ENCODE measurements around the gene HEPACAM2.

Gene HEPACAM2

DNA sequence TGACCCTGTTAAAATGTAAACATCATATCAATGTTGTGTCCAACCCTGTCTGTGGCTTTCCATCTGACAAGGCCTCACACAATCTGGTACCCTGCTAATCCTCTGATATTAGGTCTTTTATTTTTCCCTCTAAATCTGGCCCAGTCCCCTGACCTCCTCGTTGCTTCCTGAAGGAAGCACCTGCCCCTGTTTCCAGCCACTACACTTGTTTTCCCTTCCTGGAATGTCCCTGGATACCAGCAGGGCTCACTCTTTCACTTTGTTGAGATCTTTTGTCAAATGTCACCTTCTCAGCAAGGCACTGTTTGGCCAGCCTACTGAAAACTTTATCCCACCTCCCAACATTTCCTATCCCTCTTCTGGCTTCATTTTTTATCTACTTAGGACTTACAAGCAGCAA lies 80.2 kb downstream of the HEPACAM2 start:
- no peaks in the 10 kb centered on the region for H3K27me3 ChIP-seq (ENCODE audit: control insufficient read depth in 1 of 2, insufficient read depth in 1 of 2, low read length in 2 of 2)
- no peak overlapping the region for H2AK5ac ChIP-seq (ENCODE audit: low read length, severe bottlenecking)
- no peak overlapping the region for H3K23ac ChIP-seq (ENCODE audit: low read length in 2 of 2)
- H3K14ac ChIP-seq (ENCODE audit: low read length in 2 of 2) = no peak overlapping the region
- H3K9ac ChIP-seq (ENCODE audit: low read length) = no peak overlapping the region
- H2BK12ac ChIP-seq (ENCODE audit: low read length in 2 of 2) = no peak overlapping the region
- no peak overlapping the region for H3K4me2 ChIP-seq (ENCODE audit: low read length, poor library complexity, severe bottlenecking)
- H3K18ac ChIP-seq (ENCODE audit: low read depth in 1 of 2, low read length in 2 of 2) = no peak overlapping the region
- no peak overlapping the region for H4K91ac ChIP-seq (ENCODE audit: low read length)
- DNase-seq = no peak
- no peak overlapping the region for H2BK120ac ChIP-seq (ENCODE audit: low read depth, low read length)
- no peak overlapping the region for H3K4ac ChIP-seq (ENCODE audit: low read depth in 1 of 2, low read length in 2 of 2)
- no peak overlapping the region for H3K4me3 ChIP-seq (ENCODE audit: insufficient read depth in 1 of 2, low read depth in 1 of 2, low read length in 2 of 2)
- peaks cover 3 to 49% of the 10 kb centered on the region in 2 experiments for H3K36me3 ChIP-seq (ENCODE audit: control insufficient read depth in 1 of 2, insufficient read depth in 2 of 2, low read depth in 1 of 2, low read length in 2 of 2)
- H3K4me1 ChIP-seq (ENCODE audit: control insufficient read depth, insufficient read depth, low read depth, low read length) = no peaks in the 10 kb centered on the region
- no peak overlapping the region for H2BK5ac ChIP-seq (ENCODE audit: low read depth, low read length, poor library complexity, severe bottlenecking)
- H2BK15ac ChIP-seq (ENCODE audit: low read depth, poor library complexity, severe bottlenecking) = no peak overlapping the region
- H3K9me3 ChIP-seq (ENCODE audit: control insufficient read depth, low read length) = no peaks in the 10 kb centered on the region
- H3K79me1 ChIP-seq (replicated peaks; ENCODE audit: low read length, poor library complexity, severe bottlenecking) = peaks cover 2% of the 10 kb centered on the region
- no peak overlapping the region for H4K8ac ChIP-seq (ENCODE audit: low read length)
- H2AFZ ChIP-seq (ENCODE audit: low read depth, low read length) = no peak overlapping the region
- no peak overlapping the region for H3K27ac ChIP-seq (ENCODE audit: low read length, poor library complexity, severe bottlenecking)
- 59% methylated on average over 1 of the region's 1 CpG for WGBS

DNA sequence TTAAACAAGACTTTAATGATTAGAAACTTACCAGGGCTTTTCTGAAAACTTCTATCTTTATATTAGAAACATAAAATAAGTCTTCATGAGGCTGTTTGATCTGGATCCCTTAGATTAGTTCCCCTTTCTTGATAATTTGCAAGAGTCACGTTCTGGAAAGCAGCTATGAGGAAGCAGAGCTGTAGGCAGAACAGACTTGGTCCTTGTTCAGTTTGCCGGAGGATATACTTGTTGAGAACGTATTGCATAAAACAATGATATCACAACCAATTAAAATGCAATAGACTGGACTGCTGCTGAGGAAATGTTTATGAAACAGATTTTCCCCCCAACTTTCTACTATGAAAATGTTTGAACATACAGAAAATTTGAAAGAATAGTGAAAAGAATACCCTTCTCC lies 80.9 kb downstream of the HEPACAM2 start:
- 100% methylated on average over 1 of the region's 3 CpGs for whole genome bisulfite sequencing
- Histone ChIP-seq H3K23ac (ENCODE audit: low read length in 2 of 2) (no peak overlapping the region), H2BK120ac (ENCODE audit: low read depth, low read length) (no peak overlapping the region), H3K27me3 (ENCODE audit: control insufficient read depth in 1 of 2, insufficient read depth in 1 of 2, low read length in 2 of 2) (no peaks in the 10 kb centered on the region), H2BK5ac (ENCODE audit: low read depth, low read length, poor library complexity, severe bottlenecking) (no peak overlapping the region), H3K18ac (ENCODE audit: low read depth in 1 of 2, low read length in 2 of 2) (no peak overlapping the region), H3K79me1 (replicated peaks; ENCODE audit: low read length, poor library complexity, severe bottlenecking) (peaks cover 2% of the 10 kb centered on the region), H3K36me3 (ENCODE audit: control insufficient read depth in 1 of 2, insufficient read depth in 2 of 2, low read depth in 1 of 2, low read length in 2 of 2) (peaks cover 3 to 56% of the 10 kb centered on the region in 2 experiments), H3K4me2 (ENCODE audit: low read length, poor library complexity, severe bottlenecking) (no peak overlapping the region), H3K4me3 (ENCODE audit: insufficient read depth in 1 of 2, low read depth in 1 of 2, low read length in 2 of 2) (no peak overlapping the region), H4K91ac (ENCODE audit: low read length) (no peak overlapping the region), H3K27ac (ENCODE audit: low read length, poor library complexity, severe bottlenecking) (no peak overlapping the region), H2AK5ac (ENCODE audit: low read length, severe bottlenecking) (no peak overlapping the region), H2AFZ (ENCODE audit: low read depth, low read length) (no peak overlapping the region), H3K14ac (ENCODE audit: low read length in 2 of 2) (no peak overlapping the region), H3K9me3 (ENCODE audit: control insufficient read depth, low read length) (no peaks in the 10 kb centered on the region), H2BK12ac (ENCODE audit: low read length in 2 of 2) (no peak overlapping the region), H3K4ac (ENCODE audit: low read depth in 1 of 2, low read length in 2 of 2) (no peak overlapping the region), H3K4me1 (ENCODE audit: control insufficient read depth, insufficient read depth, low read depth, low read length) (no peaks in the 10 kb centered on the region), H4K8ac (ENCODE audit: low read length) (no peak overlapping the region), H2BK15ac (ENCODE audit: low read depth, poor library complexity, severe bottlenecking) (no peak overlapping the region), H3K9ac (ENCODE audit: low read length) (no peak overlapping the region)
- no peak for DNase-seq

DNA sequence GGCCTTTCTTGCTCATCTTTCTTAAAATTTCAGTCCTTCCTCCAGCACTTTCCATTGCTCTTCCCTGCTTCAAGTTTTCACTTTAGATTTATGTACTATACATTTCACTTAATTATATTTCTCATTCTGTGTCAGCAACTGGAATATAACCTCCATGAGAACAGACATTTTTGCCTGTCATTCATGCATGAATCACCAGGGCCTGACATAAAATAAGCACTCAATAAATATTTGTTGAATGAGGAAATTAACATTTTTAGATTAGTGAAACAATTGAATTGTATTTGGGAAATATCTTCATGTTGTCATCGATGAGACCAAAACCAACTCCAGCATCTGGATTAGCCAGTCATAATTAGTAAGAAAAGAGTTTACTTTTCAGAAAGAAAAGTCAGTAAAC lies 84.1 kb downstream of the HEPACAM2 start:
- no CpG with 5 or more reads among the region's 1 CpG for WGBS
- Histone ChIP-seq H3K14ac (ENCODE audit: low read length in 2 of 2) (no peak overlapping the region), H4K91ac (ENCODE audit: low read length) (no peak overlapping the region), H2AK5ac (ENCODE audit: low read length, severe bottlenecking) (no peak overlapping the region), H3K23ac (ENCODE audit: low read length in 2 of 2) (no peak overlapping the region), H2AFZ (ENCODE audit: low read depth, low read length) (no peak overlapping the region), H4K8ac (ENCODE audit: low read length) (no peak overlapping the region), H3K4ac (ENCODE audit: low read depth in 1 of 2, low read length in 2 of 2) (no peak overlapping the region), H3K18ac (ENCODE audit: low read depth in 1 of 2, low read length in 2 of 2) (no peak overlapping the region), H3K27ac (ENCODE audit: low read length, poor library complexity, severe bottlenecking) (no peak overlapping the region), H2BK5ac (ENCODE audit: low read depth, low read length, poor library complexity, severe bottlenecking) (no peak overlapping the region), H3K27me3 (ENCODE audit: control insufficient read depth in 1 of 2, insufficient read depth in 1 of 2, low read length in 2 of 2) (no peaks in the 10 kb centered on the region), H2BK12ac (ENCODE audit: low read length in 2 of 2) (no peak overlapping the region), H3K4me2 (ENCODE audit: low read length, poor library complexity, severe bottlenecking) (no peak overlapping the region), H2BK15ac (ENCODE audit: low read depth, poor library complexity, severe bottlenecking) (no peak overlapping the region), H3K36me3 (ENCODE audit: control insufficient read depth in 1 of 2, insufficient read depth in 2 of 2, low read depth in 1 of 2, low read length in 2 of 2) (peaks cover 7 to 83% of the 10 kb centered on the region in 2 experiments), H3K4me3 (ENCODE audit: insufficient read depth in 1 of 2, low read depth in 1 of 2, low read length in 2 of 2) (no peak overlapping the region), H3K9ac (ENCODE audit: low read length) (no peak overlapping the region), H3K4me1 (ENCODE audit: control insufficient read depth, insufficient read depth, low read depth, low read length) (peaks cover 2% of the 10 kb centered on the region), H3K79me1 (replicated peaks; ENCODE audit: low read length, poor library complexity, severe bottlenecking) (peaks cover 2% of the 10 kb centered on the region), H3K9me3 (ENCODE audit: control insufficient read depth, low read length) (no peaks in the 10 kb centered on the region), H2BK120ac (ENCODE audit: low read depth, low read length) (no peak overlapping the region)
- no peak for DNase-seq

DNA sequence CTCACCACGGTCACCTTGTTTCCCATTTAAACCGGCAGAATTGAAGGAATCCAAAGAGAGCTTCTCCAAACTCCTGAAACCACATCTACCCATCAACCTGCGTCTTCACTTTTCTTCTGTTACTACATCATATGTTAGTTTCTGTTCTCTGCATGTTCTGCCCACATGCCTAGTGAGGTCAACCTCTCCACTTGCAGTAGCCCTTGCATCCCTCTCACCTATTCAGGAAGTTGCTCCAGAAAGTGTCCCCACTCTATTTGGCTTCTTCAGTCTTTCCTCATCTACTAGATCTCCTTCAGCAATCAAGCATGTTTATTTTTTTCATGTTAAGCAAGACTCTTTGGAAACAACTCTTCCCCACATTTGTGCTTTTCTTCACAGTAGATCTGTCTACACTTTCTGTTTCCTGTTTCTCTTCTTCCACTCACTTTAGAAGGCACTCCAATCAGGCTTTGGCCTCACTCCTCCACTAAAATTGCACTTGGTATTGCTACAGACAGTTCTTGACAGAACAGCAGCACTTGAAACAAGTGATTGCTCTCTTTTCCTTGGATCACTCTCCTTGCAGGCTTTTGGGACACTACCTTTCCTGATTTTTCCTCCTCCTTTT lies 85.6 kb downstream of the HEPACAM2 start:
- no peak overlapping the region for H3K9ac ChIP-seq (ENCODE audit: low read length)
- H3K27ac ChIP-seq (ENCODE audit: low read length, poor library complexity, severe bottlenecking) = no peak overlapping the region
- no peaks in the 10 kb centered on the region for H3K79me1 ChIP-seq (replicated peaks; ENCODE audit: low read length, poor library complexity, severe bottlenecking)
- no peak overlapping the region for H3K4me2 ChIP-seq (ENCODE audit: low read length, poor library complexity, severe bottlenecking)
- no peak overlapping the region for H2BK12ac ChIP-seq (ENCODE audit: low read length in 2 of 2)
- H3K36me3 ChIP-seq (ENCODE audit: control insufficient read depth in 1 of 2, insufficient read depth in 2 of 2, low read depth in 1 of 2, low read length in 2 of 2) = peaks cover 7 to 92% of the 10 kb centered on the region in 2 experiments
- H3K4me3 ChIP-seq (ENCODE audit: insufficient read depth in 1 of 2, low read depth in 1 of 2, low read length in 2 of 2) = no peak overlapping the region
- WGBS = 83% methylated on average over 3 of the region's 3 CpGs
- no peak overlapping the region for H2BK120ac ChIP-seq (ENCODE audit: low read depth, low read length)
- no peak overlapping the region for H3K18ac ChIP-seq (ENCODE audit: low read depth in 1 of 2, low read length in 2 of 2)
- no peak for DNase-seq
- H3K14ac ChIP-seq (ENCODE audit: low read length in 2 of 2) = no peak overlapping the region
- H4K91ac ChIP-seq (ENCODE audit: low read length) = no peak overlapping the region
- peaks cover 9% of the 10 kb centered on the region for H3K9me3 ChIP-seq (ENCODE audit: control insufficient read depth, low read length)
- no peak overlapping the region for H4K8ac ChIP-seq (ENCODE audit: low read length)
- peaks cover 2% of the 10 kb centered on the region for H3K4me1 ChIP-seq (ENCODE audit: control insufficient read depth, insufficient read depth, low read depth, low read length)
- no peak overlapping the region for H2AFZ ChIP-seq (ENCODE audit: low read depth, low read length)
- no peak overlapping the region for H2BK15ac ChIP-seq (ENCODE audit: low read depth, poor library complexity, severe bottlenecking)
- no peak overlapping the region for H2BK5ac ChIP-seq (ENCODE audit: low read depth, low read length, poor library complexity, severe bottlenecking)
- H2AK5ac ChIP-seq (ENCODE audit: low read length, severe bottlenecking) = no peak overlapping the region
- no peak overlapping the region for H3K4ac ChIP-seq (ENCODE audit: low read depth in 1 of 2, low read length in 2 of 2)
- no peaks in the 10 kb centered on the region for H3K27me3 ChIP-seq (ENCODE audit: control insufficient read depth in 1 of 2, insufficient read depth in 1 of 2, low read length in 2 of 2)
- no peak overlapping the region for H3K23ac ChIP-seq (ENCODE audit: low read length in 2 of 2)

Data from mesenchymal stem cell (in vitro differentiated cells and primary cell).